ENCODE results near the gene STXBP4.

Gene STXBP4

DNA sequence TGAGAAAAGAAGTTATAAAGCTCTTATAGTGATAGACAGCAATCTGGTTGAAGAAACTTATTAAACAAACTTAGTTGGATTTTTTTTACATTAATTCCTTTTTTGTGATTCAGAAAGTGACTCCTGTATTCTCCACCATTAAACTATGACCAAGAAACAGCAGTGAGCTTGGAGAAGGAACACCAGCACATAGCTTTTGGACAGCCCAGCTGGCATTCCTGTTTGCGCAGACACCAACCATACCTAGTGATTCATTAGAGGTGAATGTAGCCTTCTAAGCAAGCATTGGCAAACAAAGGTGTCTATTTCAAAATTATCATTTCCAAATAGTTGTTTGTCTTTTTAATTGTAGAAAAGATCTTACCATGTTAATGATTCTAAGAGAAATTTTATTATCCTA is 94.4 kb downstream of the STXBP4 start:
- ATAC-seq, result peak; percentile 66
- TF ChIP-seq SNAI2 (CRISPR knock-in tag; IDR thresholded peaks at IDR 0.05), result no peak
- no peak for TF ChIP-seq ZC3H10 (CRISPR knock-in tag; IDR thresholded peaks at IDR 0.05)
- TF ChIP-seq, protein P1, sequence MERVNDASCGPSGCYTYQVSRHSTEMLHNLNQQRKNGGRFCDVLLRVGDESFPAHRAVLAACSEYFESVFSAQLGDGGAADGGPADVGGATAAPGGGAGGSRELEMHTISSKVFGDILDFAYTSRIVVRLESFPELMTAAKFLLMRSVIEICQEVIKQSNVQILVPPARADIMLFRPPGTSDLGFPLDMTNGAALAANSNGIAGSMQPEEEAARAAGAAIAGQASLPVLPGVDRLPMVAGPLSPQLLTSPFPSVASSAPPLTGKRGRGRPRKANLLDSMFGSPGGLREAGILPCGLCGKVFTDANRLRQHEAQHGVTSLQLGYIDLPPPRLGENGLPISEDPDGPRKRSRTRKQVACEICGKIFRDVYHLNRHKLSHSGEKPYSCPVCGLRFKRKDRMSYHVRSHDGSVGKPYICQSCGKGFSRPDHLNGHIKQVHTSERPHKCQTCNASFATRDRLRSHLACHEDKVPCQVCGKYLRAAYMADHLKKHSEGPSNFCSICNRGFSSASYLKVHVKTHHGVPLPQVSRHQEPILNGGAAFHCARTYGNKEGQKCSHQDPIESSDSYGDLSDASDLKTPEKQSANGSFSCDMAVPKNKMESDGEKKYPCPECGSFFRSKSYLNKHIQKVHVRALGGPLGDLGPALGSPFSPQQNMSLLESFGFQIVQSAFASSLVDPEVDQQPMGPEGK (CRISPR knock-in tag; IDR thresholded peaks at IDR 0.05; ENCODE audit: borderline replicate concordance), result no peak
- TF ChIP-seq, protein P2, sequence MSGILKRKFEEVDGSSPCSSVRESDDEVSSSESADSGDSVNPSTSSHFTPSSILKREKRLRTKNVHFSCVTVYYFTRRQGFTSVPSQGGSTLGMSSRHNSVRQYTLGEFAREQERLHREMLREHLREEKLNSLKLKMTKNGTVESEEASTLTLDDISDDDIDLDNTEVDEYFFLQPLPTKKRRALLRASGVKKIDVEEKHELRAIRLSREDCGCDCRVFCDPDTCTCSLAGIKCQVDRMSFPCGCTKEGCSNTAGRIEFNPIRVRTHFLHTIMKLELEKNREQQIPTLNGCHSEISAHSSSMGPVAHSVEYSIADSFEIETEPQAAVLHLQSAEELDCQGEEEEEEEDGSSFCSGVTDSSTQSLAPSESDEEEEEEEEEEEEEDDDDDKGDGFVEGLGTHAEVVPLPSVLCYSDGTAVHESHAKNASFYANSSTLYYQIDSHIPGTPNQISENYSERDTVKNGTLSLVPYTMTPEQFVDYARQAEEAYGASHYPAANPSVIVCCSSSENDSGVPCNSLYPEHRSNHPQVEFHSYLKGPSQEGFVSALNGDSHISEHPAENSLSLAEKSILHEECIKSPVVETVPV (CRISPR knock-in tag; IDR thresholded peaks at IDR 0.05), result no peak
- no peak for TF ChIP-seq BACH2 (CRISPR knock-in tag; IDR thresholded peaks at IDR 0.05; ENCODE audit: borderline replicate concordance)
- TF ChIP-seq ZNF565 (CRISPR knock-in tag; conservative IDR thresholded peaks at IDR 0.05; ENCODE audit: low read depth), result no peak
- no peak for TF ChIP-seq CSDC2 (CRISPR knock-in tag; IDR thresholded peaks at IDR 0.05)
- TF ChIP-seq TCF4 (CRISPR knock-in tag; IDR thresholded peaks at IDR 0.05; ENCODE audit: borderline replicate concordance), result no peak
- TF ChIP-seq, protein P3, sequence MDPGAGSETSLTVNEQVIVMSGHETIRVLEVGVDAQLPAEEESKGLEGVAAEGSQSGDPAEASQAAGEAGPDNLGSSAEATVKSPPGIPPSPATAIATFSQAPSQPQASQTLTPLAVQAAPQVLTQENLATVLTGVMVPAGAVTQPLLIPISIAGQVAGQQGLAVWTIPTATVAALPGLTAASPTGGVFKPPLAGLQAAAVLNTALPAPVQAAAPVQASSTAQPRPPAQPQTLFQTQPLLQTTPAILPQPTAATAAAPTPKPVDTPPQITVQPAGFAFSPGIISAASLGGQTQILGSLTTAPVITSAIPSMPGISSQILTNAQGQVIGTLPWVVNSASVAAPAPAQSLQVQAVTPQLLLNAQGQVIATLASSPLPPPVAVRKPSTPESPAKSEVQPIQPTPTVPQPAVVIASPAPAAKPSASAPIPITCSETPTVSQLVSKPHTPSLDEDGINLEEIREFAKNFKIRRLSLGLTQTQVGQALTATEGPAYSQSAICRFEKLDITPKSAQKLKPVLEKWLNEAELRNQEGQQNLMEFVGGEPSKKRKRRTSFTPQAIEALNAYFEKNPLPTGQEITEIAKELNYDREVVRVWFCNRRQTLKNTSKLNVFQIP (CRISPR knock-in tag; IDR thresholded peaks at IDR 0.05; ENCODE audit: borderline replicate concordance, low read depth), result no peak
- TF ChIP-seq TOX (CRISPR knock-in tag; IDR thresholded peaks at IDR 0.05; ENCODE audit: borderline replicate concordance), result no peak
- no peak for TF ChIP-seq ZFP30 (CRISPR knock-in tag; IDR thresholded peaks at IDR 0.05)
- TF ChIP-seq ZNF70 (CRISPR knock-in tag; IDR thresholded peaks at IDR 0.05), result no peak
- no peak for TF ChIP-seq ISL1 (CRISPR knock-in tag; IDR thresholded peaks at IDR 0.05)
- TF ChIP-seq, protein P4, sequence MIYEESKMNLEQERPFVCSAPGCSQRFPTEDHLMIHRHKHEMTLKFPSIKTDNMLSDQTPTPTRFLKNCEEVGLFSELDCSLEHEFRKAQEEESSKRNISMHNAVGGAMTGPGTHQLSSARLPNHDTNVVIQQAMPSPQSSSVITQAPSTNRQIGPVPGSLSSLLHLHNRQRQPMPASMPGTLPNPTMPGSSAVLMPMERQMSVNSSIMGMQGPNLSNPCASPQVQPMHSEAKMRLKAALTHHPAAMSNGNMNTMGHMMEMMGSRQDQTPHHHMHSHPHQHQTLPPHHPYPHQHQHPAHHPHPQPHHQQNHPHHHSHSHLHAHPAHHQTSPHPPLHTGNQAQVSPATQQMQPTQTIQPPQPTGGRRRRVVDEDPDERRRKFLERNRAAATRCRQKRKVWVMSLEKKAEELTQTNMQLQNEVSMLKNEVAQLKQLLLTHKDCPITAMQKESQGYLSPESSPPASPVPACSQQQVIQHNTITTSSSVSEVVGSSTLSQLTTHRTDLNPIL (CRISPR knock-in tag; IDR thresholded peaks at IDR 0.05; ENCODE audit: low read depth), result no peak
- TF ChIP-seq, protein P5, sequence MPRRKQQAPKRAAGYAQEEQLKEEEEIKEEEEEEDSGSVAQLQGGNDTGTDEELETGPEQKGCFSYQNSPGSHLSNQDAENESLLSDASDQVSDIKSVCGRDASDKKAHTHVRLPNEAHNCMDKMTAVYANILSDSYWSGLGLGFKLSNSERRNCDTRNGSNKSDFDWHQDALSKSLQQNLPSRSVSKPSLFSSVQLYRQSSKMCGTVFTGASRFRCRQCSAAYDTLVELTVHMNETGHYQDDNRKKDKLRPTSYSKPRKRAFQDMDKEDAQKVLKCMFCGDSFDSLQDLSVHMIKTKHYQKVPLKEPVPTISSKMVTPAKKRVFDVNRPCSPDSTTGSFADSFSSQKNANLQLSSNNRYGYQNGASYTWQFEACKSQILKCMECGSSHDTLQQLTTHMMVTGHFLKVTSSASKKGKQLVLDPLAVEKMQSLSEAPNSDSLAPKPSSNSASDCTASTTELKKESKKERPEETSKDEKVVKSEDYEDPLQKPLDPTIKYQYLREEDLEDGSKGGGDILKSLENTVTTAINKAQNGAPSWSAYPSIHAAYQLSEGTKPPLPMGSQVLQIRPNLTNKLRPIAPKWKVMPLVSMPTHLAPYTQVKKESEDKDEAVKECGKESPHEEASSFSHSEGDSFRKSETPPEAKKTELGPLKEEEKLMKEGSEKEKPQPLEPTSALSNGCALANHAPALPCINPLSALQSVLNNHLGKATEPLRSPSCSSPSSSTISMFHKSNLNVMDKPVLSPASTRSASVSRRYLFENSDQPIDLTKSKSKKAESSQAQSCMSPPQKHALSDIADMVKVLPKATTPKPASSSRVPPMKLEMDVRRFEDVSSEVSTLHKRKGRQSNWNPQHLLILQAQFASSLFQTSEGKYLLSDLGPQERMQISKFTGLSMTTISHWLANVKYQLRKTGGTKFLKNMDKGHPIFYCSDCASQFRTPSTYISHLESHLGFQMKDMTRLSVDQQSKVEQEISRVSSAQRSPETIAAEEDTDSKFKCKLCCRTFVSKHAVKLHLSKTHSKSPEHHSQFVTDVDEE (CRISPR knock-in tag; IDR thresholded peaks at IDR 0.05), result no peak
- no peak for TF ChIP-seq RARB (CRISPR knock-in tag; IDR thresholded peaks at IDR 0.05)
- TF ChIP-seq ARNTL (CRISPR knock-in tag; IDR thresholded peaks at IDR 0.05; ENCODE audit: borderline replicate concordance, low read depth), result no peak
- no peak for TF ChIP-seq OSR1 (CRISPR knock-in tag; IDR thresholded peaks at IDR 0.05)
- no peak for TF ChIP-seq ZFP3 (CRISPR knock-in tag; IDR thresholded peaks at IDR 0.05)
- no peak for TF ChIP-seq ESRRG (CRISPR knock-in tag; IDR thresholded peaks at IDR 0.05)

DNA sequence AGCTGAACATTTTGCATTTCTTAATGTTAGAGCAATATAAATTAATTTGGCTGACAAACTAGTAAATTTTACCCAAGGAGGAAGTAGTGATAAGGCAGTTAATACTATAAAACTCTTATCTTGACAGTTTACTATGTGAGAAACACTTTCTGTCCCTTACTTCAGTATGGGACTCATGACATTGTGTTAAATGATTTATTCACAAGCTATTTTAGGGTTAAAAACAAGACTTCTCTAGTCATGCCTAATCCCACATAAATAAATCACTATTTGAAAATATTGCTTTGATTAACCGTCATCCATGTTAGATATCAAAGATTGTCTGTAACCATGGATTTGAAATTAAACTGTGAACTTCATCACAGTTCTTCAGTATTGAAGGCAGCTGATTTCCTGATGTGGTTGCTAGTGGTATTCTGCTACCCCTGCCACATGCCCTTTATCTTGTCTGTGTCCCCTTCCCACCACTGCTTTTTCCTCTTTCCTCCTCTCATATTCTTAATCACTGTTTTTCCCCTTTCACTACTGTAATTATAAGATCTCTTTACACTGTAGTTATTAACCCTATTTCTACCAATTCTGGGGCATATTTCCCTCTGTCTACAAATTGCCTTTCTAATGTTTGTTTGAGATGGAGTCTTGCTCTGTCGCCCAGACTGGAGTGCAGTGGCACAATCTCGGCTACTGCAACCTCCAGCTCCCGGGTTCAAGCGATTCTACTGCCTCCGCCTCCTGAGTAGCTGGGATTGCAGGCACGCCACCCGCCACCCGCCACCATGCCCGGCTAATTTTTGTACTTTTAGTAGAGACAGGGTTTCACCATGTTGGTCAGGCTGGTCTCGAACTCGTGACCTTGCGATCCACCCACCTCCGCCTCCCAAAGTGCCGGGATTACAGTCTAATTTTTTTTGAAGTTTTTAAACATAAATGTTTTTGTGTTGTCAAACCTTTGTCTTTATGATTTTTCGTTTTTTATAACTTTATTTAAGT is 95.6 kb downstream of the STXBP4 start:
- no peak for TF ChIP-seq ISL1 (CRISPR knock-in tag; IDR thresholded peaks at IDR 0.05)
- TF ChIP-seq, protein P2 (CRISPR knock-in tag; IDR thresholded peaks at IDR 0.05), result no peak
- no peak for ATAC-seq
